Neural cell (in vitro differentiated cells): ENCODE results near the gene PTPRN2. TPM values are rescaled to one million over a fixed set of nuclear protein-coding genes. Genes with fewer than 3 reads are reported as not detected.

Experiments used
- H2AFZ ChIP-seq: fragments of 200-600, 300-800 bp; sonication (generic), shearing (Covaris generic); 2 replicates; pipeline ENCODE4 v1.6.0; 2014; ENCODE audit warnings: low read depth, mild to moderate bottlenecking, antibody characterized with exemption, low read length, moderate library complexity
- H3F3A ChIP-seq: fragments of 200-600 bp; shearing (Covaris generic); 2 replicates; pipeline ENCODE4 v1.6.1; 2016; ENCODE audit warnings: mild to moderate bottlenecking, moderate library complexity, mixed read lengths, antibody characterized with exemption, low read length; ENCODE audit not compliant: insufficient read depth, poor library complexity, severe bottlenecking
- H3K27ac ChIP-seq: fragments of 200-600, 300-800 bp; sonication (generic), shearing (Covaris generic); 2 replicates; pipeline ENCODE4 v1.5.1; 2014; ENCODE audit warnings: mild to moderate bottlenecking, low read length, moderate library complexity
- H3K27me3 ChIP-seq: fragments of 300-800, 200-600 bp; sonication (generic), shearing (Covaris generic); 2 replicates; pipeline ENCODE4 v1.6.0; 2014; ENCODE audit warnings: mild to moderate bottlenecking, low read depth, low read length, moderate library complexity; ENCODE audit not compliant: insufficient read depth
- H3K36me3 ChIP-seq: fragments of 300-800, 200-600 bp; sonication (generic), shearing (Covaris generic); 2 replicates; pipeline ENCODE4 v1.5.1; 2014; ENCODE audit warnings: mild to moderate bottlenecking, antibody characterized with exemption, low read length, moderate library complexity; ENCODE audit not compliant: insufficient read depth
- H3K4me2 ChIP-seq: fragments of 300-800, 200-600 bp; sonication (generic), shearing (Covaris generic); 2 replicates; pipeline ENCODE4 v1.6.0; 2014; ENCODE audit warnings: mild to moderate bottlenecking, low read length
- H3K4me3 ChIP-seq: fragments of 300-800, 200-600 bp; sonication (generic), shearing (Covaris generic); 2 replicates; pipeline ENCODE4 v1.5.1; 2014; ENCODE audit warnings: mild to moderate bottlenecking, low read length, moderate library complexity
- H3K79me2 ChIP-seq: fragments of 200-600 bp; shearing (Covaris generic); replicated peaks from 2 replicates; pipeline ENCODE4 v1.6.0; 2014; ENCODE audit warnings: mild to moderate bottlenecking, low read length, moderate library complexity; ENCODE audit not compliant: insufficient read depth
- H3K9ac ChIP-seq: fragments of 300-800, 200-600 bp; sonication (generic), shearing (Covaris generic); 2 replicates; pipeline ENCODE4 v1.6.1; 2016; ENCODE audit warnings: mild to moderate bottlenecking, low read length, mixed read lengths
- H3K9me2 ChIP-seq: fragments of 200-600 bp; shearing (Covaris generic); 2 replicates; pipeline ENCODE4 v1.6.1; 2016; ENCODE audit warnings: mild to moderate bottlenecking, low read length, mixed read lengths; ENCODE audit not compliant: insufficient read depth
- H3K9me3 ChIP-seq: fragments of 200-600, 300-800 bp; sonication (generic), shearing (Covaris generic); 2 replicates; pipeline ENCODE4 v1.6.1; 2016; ENCODE audit warnings: mild to moderate bottlenecking, mixed run types, low read length, moderate library complexity, mixed read lengths
- H4K20me1 ChIP-seq: fragments of 200-600 bp; shearing (Covaris generic); 2 replicates; pipeline ENCODE4 v1.6.1; 2016; ENCODE audit warnings: mild to moderate bottlenecking, mixed run types; ENCODE audit not compliant: insufficient read depth
- EP300 ChIP-seq: fragments of 450-650 bp; conservative IDR thresholded peaks from 2 replicates; pipeline ENCODE4 v1.6.1; 2014; ENCODE audit warnings: antibody characterized with exemption, mild to moderate bottlenecking, moderate library complexity; ENCODE audit not compliant: poor library complexity, severe bottlenecking
- EZH2 ChIP-seq: fragments of 200-600, 300-800 bp; shearing (Covaris generic), sonication (generic); IDR thresholded peaks from 2 replicates; pipeline ENCODE4 v1.6.1; 2014; ENCODE audit warnings: antibody characterized with exemption, low read length, borderline replicate concordance, mild to moderate bottlenecking; ENCODE audit not compliant: insufficient read depth, poor library complexity, severe bottlenecking
- MXI1 ChIP-seq: fragments of 450-650 bp; conservative IDR thresholded peaks from 2 replicates; pipeline ENCODE4 v1.6.1; 2014; ENCODE audit warnings: antibody characterized with exemption, mild to moderate bottlenecking; ENCODE audit not compliant: poor library complexity, severe bottlenecking
- POLR2AphosphoS5 ChIP-seq: IDR thresholded peaks from 2 replicates; pipeline ENCODE4 v1.6.1; 2012
- RAD21 ChIP-seq: fragments of 450-650 bp; conservative IDR thresholded peaks from 2 replicates; pipeline ENCODE4 v1.6.1; 2014; ENCODE audit warnings: antibody characterized with exemption, mild to moderate bottlenecking, moderate library complexity
- SMC3 ChIP-seq: fragments of 450-650 bp; conservative IDR thresholded peaks from 2 replicates; pipeline ENCODE4 v1.6.1; 2014; ENCODE audit warnings: antibody characterized with exemption, mild to moderate bottlenecking, moderate library complexity; ENCODE audit not compliant: poor library complexity
- TAF1 ChIP-seq: IDR thresholded peaks from 2 replicates; pipeline ENCODE4 v1.6.1; 2012; ENCODE audit warnings: low read depth
- polyA plus RNA-seq: library from polyadenylated mRNA; depleted of rRNA; stranded (reverse); fragments of >200 nt; gene quantifications from 2 replicates; pipeline ENCODE4 v1.2.3, GENCODE V29; 2014
- TF ChIP-seq, protein P1 (sequence below): IDR thresholded peaks from 2 replicates; pipeline ENCODE4 v1.6.1; 2012; ENCODE audit warnings: borderline replicate concordance
- TF ChIP-seq, protein P2 (sequence below): fragments of 450-650 bp; IDR thresholded peaks from 2 replicates; pipeline ENCODE4 v1.5.1; 2014; ENCODE audit warnings: antibody characterized with exemption, mild to moderate bottlenecking, moderate library complexity; ENCODE audit not compliant: poor library complexity, severe bottlenecking

The PTPRN2 gene
- polyA plus RNA-seq, 1 donor from 2014 or later, result 31.0 TPM

DNA sequence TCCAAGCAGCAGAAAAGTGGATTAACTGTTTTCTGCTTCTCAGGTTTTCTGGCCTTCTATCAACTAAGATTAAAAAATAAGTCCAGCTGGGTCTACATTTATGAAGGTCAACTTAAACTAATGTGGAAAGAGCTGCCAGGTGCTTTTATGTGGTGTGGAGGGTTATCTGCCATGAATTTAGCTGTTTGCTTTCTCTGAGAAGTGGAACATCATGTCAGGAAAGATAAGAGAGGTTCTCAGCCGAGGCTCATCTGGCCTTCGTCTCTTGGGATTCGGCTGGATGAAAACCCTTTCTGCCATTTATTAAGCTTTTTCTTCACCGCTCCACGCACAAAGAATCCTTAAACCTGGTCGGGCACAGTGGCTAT is 5.5 kb downstream of the PTPRN2 start:
- TF ChIP-seq EP300 (no peak), MXI1 (no peak), POLR2AphosphoS5 (no peak), RAD21 (no peak), TAF1 (no peak), SMC3 (no peak), EZH2 (no peak)
- TF ChIP-seq, protein P1, sequence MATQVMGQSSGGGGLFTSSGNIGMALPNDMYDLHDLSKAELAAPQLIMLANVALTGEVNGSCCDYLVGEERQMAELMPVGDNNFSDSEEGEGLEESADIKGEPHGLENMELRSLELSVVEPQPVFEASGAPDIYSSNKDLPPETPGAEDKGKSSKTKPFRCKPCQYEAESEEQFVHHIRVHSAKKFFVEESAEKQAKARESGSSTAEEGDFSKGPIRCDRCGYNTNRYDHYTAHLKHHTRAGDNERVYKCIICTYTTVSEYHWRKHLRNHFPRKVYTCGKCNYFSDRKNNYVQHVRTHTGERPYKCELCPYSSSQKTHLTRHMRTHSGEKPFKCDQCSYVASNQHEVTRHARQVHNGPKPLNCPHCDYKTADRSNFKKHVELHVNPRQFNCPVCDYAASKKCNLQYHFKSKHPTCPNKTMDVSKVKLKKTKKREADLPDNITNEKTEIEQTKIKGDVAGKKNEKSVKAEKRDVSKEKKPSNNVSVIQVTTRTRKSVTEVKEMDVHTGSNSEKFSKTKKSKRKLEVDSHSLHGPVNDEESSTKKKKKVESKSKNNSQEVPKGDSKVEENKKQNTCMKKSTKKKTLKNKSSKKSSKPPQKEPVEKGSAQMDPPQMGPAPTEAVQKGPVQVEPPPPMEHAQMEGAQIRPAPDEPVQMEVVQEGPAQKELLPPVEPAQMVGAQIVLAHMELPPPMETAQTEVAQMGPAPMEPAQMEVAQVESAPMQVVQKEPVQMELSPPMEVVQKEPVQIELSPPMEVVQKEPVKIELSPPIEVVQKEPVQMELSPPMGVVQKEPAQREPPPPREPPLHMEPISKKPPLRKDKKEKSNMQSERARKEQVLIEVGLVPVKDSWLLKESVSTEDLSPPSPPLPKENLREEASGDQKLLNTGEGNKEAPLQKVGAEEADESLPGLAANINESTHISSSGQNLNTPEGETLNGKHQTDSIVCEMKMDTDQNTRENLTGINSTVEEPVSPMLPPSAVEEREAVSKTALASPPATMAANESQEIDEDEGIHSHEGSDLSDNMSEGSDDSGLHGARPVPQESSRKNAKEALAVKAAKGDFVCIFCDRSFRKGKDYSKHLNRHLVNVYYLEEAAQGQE, result no peak
- TF ChIP-seq, protein P2, sequence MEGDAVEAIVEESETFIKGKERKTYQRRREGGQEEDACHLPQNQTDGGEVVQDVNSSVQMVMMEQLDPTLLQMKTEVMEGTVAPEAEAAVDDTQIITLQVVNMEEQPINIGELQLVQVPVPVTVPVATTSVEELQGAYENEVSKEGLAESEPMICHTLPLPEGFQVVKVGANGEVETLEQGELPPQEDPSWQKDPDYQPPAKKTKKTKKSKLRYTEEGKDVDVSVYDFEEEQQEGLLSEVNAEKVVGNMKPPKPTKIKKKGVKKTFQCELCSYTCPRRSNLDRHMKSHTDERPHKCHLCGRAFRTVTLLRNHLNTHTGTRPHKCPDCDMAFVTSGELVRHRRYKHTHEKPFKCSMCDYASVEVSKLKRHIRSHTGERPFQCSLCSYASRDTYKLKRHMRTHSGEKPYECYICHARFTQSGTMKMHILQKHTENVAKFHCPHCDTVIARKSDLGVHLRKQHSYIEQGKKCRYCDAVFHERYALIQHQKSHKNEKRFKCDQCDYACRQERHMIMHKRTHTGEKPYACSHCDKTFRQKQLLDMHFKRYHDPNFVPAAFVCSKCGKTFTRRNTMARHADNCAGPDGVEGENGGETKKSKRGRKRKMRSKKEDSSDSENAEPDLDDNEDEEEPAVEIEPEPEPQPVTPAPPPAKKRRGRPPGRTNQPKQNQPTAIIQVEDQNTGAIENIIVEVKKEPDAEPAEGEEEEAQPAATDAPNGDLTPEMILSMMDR, result no peak
- no peaks in the 10 kb centered on the region for H3K27me3 ChIP-seq

DNA sequence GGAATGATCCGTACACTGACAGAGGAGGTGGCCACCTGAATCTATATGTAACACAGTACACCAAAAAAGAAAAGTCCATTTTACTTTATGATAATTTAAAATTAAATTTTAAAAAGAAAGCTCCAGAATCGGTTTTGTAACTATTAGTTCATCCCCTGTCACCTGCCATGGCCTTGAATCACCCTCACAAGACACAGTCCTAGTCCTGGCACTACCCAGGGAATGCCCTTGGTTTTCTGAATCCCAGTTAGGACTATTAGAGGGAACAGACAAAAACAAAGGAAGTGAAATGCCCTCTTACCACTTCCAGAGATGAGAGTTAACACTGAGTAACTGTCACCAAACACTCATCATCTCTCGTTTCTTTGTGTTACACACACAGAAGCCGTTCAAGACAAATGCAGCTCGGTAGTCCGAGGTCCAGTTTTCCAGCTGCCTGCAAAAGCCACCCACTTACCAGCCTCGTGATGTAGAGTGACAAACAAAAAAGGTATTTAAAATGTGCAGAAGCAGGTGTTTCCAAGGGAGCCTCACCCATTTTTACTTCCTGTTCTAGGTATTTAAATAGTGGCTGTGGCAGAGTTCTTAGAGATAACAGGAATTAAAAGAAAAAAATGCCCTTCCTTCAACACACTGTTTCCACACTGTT is 6.1 kb downstream of the PTPRN2 start:
- H3K36me3 ChIP-seq, result no peaks in the 10 kb centered on the region
- H3K79me2 ChIP-seq, result peaks cover 6% of the 10 kb centered on the region
- no peak overlapping the region for H3K9ac ChIP-seq
- H3K4me3 ChIP-seq, result no peak overlapping the region
- H3K4me2 ChIP-seq, result no peak overlapping the region
- H2AFZ ChIP-seq, result no peak overlapping the region
- peaks cover 7% of the 10 kb centered on the region for H3K9me3 ChIP-seq
- TF ChIP-seq TAF1 (no peak), RAD21 (no peak), EZH2 (no peak)
- TF ChIP-seq, protein P1, result no peak
- no peaks in the 10 kb centered on the region for H3K27me3 ChIP-seq
- H3F3A ChIP-seq, result no peaks in the 10 kb centered on the region
- no peaks in the 10 kb centered on the region for H4K20me1 ChIP-seq
- no peaks in the 10 kb centered on the region for H3K9me2 ChIP-seq
- H3K27ac ChIP-seq, result no peak overlapping the region

More for the DNA sequence above, 5.5 kb downstream of the PTPRN2 start:
- H3K9me2 ChIP-seq, result no peaks in the 10 kb centered on the region
- no peak overlapping the region for H3K4me2 ChIP-seq
- H3K4me3 ChIP-seq, result no peak overlapping the region
- no peaks in the 10 kb centered on the region for H3F3A ChIP-seq
- H3K27ac ChIP-seq, result no peak overlapping the region
- no peak overlapping the region for H3K9ac ChIP-seq
- no peaks in the 10 kb centered on the region for H4K20me1 ChIP-seq
- peaks cover 6% of the 10 kb centered on the region for H3K79me2 ChIP-seq
- no peak overlapping the region for H2AFZ ChIP-seq
- no peaks in the 10 kb centered on the region for H3K36me3 ChIP-seq
- peaks cover 7% of the 10 kb centered on the region for H3K9me3 ChIP-seq
